HG03521 (cell line): ENCODE measurements around the gene CMIP.
"Not testable (repeated sequence)": the region's sequence is repeated elsewhere in the genome, so short reads cannot be mapped to it uniquely, and the experiment has no call there.

Source experiments
- ATAC-seq: cut with Tn5 transposase; IDR thresholded peaks from one replicate; pipeline ENCODE4 v1.9.1; 2021; ENCODE audit warnings: mild to moderate bottlenecking, moderate library complexity; ENCODE audit not compliant: unreplicated experiment

CMIP gene

DNA sequence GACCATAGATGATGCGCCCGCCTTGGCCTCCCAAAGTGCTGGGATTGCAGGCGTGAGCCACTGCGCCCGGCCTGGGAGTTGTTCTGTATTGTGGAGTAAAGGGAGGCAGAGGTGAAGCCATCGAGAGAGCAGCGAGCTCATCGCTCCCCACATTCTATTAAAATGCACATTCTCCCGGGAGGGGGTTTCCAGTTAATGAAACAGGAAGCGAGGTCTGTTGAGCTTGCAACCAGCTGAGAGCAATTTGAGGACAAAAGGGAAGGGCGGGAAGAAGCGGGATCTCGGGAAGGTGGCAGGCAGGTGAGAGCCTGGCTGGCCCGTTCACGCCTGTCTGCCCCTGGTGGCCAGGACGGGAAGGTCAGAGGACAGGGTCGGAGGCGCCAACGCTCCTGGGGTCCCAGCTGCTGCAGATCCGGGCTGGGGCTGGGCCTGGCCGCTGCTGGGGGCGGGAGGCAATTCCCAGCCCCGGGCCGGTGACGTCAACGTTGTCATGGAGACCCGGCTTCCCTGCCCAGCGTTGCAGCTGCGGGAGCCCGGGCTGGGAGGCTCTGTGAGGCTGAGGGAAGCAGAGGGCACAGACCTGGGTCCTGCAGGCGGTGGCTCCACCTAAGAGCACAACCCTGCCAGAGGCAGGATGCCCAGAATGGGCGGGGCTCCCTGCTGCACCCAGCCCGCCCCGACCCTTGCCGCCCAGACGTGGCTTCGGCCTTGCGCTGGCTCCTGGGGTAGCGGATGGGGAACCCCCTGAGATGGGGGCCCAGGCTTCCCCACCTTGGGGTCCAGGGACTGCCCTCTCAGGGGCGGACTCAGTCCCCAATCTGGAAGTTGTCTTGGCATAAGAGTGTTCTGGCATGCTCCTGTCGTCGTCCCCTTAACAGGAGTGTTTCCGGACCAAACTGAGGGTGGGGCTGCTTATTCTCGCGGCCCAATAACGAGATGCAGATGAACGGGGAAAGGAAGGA lies 285.8 kb downstream of the CMIP start:
- ATAC-seq: peak; percentile 80

DNA sequence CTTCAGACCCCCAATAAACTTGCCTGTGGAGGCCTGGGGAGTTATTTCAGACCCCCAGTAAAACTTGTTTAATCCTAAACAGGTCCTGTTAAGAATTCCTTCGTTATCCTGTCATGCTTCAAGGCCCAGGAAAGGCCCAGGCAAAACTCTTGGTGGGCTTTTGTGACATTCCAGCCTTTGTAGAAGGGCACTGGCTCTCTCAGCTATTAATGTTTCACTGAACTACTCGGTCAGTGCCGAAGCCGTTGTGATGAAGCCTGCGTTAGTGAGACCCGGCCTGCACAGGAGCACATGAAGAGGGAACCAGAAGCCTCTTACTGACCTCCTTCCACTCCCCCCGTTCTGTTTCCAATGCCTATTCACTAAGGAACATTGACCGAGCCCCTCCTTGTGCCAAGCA lies 287.0 kb downstream of the CMIP start:
- ATAC-seq: no peak

DNA sequence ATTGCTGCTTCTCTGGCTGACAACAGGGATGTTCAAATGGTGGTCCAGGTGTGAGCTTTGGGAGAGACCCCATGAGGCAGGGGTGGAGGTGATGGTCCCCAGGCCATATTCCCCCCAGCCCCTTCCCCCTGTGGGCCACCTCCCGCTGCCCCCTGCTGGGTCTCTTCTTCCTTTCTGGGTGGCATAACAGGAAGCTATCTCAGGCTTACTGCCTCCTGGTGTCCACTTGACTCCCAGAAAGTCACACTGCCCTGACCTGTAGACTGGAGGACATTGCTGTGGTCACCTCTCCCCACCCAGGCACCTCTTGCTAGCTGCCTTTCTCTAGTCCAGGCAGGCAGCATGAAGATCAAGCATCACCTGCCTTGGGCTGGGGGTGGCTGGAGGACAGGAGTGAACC lies 288.1 kb downstream of the CMIP start:
- ATAC-seq: no peak

DNA sequence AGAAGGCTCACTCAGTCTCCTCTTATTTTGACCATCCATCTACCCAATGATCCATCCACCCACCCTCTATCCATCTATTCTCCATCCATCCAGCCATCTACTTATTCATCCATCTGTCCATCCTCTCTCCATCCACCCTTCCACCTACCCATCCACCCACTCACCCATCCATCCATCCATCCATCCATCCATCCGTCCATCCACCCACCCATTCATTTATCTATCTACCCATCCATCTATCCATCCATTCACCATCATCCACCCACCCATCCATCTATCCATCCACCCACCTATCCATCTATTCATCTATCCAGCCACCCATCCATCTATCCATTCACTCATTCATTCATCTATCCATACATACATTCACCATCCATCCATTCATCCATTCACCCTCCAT lies 288.7 kb downstream of the CMIP start:
- no peak for ATAC-seq

DNA sequence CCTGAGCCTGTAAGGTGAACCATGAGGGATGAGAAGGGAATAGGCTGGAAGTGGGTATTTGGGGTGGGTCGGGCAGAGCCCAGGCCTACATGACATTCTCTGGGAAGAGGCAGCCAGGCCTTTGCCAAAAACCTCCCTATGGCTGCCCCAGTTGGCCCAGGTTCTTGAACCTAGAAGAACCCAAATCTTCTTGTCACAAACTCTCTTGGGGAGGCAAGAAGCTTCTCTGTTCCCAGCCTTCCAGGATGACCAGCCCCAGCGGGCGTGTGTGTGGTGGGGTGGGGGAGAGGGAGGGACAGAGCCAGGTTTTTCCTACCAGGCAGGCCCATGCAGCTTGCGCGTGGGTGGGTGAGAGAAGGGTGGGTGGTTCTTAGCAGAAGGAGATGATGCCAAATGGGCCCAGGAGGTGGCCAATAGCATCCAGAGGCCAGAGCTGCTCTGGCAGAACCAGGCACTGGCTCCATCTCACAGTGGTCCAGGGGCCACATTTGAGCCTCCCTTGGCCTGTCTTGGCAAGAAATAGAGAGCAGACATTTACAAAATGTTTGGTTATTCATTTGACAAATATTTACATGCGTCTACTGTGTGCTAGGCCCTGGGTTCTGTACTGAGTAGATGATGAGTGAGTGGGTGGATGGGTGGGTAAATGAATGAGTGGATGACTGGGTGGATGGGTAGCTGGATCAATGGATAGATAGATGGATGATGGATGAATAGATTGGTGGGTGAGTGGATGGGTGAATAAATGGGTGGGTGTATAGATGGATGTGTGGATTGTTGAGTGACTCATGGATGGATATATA lies 290.2 kb downstream of the CMIP start:
- no peak for ATAC-seq

DNA sequence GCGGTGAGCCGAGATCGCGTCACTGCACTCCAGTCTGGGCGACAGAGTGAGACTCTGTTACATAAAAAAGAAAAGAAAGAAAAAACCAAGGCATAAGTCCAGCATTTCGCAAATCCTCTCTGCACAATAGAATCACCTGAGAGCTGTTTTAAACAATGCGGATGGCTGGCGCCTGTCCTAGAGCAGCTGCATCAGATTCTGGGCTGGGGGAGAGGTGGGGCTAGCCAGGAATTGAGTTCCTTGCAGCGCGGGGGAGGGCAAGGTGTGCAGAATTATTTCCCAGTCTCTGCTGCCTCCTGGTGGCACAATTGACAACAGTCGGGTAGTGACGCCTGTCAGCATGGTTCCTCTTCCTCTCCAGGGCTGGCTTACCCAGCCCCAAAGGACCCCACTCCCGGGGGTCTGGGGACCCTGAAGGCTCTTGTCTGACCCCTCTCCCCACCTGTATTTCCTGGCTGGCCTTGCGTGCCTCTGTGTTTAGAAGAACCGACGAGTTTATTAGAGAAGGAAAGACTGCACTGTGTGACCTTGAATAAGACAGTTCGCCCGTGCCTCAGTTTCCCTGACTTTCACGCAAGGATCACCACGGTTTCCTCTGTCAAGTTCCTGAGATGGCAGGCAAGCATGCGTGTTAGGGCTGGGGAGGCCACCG lies 293.4 kb downstream of the CMIP start:
- peak; percentile 58 for ATAC-seq

DNA sequence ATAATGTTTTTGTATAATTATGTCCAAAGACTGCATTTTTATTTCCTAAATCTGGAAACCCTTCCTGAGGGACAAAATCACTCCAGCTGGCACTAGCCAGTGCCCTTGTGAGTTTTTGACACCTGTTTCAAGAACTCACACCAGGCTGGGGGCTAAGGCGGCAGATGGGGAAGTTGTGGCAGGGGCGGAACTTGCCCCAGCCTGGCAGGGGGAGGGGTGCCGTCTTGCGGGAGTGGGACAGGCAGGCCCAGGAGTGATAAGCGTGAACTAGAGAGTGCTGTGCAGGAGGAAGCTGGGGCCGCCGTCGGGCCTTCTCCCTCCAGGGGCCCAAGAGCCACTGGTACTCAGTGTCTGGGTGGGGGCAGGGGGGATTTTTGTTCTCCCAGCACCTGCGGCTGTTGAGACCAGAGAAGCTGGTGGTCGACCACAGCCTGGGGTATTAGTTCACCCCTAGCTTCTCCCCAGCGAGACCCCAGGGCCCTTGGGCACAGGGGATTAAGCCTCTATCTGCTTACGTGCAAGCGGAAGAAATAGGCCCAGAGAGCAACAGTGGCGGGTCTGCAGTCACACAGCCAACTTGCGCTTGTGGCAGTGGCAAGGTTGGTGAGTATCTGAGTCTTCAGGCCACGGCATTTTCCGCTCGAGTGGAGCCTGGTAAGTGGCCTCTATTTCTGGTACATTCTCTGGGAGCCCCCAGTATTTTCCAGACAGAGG lies 294.3 kb downstream of the CMIP start:
- no peak for ATAC-seq

DNA sequence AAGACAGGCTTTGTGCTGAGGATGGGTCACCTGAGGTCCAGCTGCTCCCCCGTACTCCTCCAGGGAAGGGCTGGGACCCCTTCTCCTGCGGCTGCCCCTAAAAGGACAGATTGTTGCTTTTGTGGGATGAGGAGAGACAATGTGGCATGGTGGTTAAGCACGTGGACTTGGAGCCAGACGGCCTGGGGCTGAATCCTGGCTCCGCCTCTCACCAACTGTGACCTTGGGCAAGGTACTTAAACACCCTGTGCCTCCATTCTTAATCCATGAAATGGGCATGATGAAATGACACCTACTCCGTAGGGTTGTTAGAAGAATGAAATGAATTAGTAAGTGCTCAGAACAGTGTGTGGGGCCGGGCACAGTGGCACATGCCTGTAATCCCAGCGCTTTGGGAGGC lies 294.9 kb downstream of the CMIP start:
- ATAC-seq: no peak

DNA sequence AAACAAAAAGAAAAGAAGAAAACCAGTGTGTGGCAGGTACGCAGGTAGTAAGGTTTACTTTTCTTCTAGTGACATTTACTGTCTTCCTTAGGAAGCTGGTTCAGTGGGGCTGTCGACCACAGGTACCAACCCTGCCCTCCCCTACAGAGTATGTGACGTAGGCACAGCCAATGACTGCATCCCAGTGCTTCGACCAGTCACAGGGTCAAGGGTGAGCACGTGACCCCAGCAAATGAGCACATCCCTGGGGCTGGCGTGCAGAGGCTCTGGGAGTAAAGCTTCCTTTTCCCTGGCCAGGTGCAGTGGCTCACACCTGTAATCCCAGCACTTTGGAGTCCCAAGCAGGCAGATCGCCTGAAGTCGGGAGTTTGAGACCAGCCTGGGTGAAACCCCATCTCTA lies 295.6 kb downstream of the CMIP start:
- ATAC-seq: peak; percentile 67

DNA sequence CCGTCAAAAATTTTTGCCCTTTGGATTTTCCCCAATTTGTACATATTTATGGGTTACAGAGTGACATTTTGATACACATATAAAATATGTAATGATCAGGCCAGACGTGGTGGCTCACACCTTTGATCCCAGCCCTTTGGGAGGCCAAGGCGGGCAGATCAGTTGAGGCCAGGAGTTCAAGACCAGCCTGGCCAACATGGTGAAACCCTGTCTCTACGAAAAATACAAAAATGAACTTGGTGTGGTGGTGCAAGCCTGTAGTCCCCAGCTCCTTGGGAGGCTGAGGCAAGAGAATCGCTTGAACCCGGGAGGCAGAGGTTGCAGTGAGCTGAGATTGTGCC lies 296.8 kb downstream of the CMIP start:
- not testable (repeated sequence) for ATAC-seq

DNA sequence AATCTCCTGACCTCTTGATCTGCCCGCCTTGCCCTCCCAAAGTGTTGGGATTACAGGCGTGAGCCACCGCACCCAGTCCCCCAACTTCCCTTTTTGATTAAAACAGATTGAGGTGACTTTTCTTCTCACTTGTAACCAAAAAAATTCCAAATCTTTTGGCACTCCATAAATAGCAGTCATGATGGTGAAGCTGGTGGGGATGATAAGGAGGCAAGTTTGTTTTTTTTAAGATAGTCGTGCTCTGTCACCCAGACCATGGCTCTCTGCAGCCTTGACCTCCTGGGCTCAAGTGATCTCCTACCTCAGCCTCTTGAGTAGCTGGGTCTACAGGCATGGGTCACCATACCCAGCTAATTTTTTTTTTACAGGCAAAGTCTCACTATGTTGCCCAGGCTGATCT lies 299.8 kb downstream of the CMIP start:
- no peak for ATAC-seq

DNA sequence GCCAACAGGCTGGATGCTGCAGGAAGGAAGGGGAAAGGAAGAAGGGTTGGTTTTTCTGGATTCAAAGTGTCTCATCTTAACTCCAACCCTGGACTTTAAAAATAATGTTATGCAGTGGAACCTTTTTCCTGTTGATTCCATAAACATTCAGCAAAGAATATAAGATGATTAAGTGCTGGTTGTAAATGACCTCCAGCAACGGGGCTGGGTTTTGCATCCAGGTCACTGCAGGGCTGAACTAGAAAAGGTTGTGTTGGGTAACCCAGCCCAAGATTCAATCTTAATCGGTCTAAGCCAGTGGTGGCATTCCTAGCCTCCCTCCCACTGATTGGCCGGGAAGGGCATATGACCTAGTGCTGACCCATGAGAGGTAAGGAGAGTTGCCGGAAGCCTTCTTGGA lies 300.3 kb downstream of the CMIP start:
- no peak for ATAC-seq

DNA sequence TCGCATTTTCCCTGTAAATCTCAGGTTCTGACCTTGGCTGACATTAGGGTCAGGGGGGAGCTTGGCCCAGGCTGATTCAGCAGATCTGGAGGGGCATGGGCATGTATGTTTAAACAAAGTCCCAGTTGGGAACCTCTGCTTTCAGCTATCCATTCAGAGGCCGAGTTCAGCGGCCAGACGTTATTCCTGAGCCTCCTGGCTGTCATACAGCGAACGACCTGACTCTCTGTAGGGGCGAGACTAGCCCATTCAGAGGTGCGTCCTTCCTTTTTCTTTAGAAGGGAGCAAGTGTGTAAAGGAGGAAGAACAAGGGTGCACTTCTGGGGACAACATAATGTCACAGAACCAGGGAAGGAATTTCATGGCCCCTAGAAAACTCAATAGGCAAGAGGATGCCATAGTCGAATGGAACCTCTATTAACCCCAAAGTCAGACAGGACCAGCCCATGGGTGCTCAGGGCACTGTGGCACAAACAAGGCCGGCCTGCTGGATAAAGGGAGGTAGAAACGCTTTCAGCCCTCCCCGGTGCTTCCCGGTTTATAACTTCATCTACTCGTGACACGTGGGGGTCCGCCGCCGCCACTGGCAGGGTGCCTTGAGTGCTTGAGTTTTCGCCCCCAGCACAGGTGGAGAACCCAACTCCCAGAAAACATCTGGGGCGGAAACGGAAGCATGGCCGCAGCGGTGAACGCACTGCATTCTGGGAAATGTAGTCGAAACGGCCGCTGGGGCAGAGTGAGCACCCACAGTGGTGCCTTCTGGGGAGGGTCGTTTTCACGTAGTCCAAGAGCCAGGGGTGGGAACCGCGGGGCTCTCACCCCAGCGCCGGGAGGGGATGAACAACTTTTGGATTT lies 301.3 kb downstream of the CMIP start:
- ATAC-seq: peak; percentile 69

DNA sequence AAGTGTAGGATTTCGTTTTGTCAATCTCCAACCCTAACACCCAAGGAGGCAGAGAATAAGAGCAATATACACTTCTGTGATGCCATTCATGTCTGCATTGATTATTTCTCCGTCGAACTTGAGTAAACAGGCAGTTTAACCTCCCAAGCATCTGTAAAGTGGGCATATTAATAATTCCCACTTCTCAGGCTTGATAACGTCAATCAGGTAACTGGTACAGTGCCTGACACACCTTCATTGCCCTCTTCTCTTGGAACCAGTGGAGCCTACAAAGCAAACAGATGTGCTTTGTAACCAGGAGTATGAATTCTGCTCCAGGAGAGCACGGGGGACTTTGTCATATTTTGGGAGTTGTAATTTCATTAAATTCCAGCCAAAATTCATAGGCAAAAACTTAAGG lies 302.0 kb downstream of the CMIP start:
- no peak for ATAC-seq

DNA sequence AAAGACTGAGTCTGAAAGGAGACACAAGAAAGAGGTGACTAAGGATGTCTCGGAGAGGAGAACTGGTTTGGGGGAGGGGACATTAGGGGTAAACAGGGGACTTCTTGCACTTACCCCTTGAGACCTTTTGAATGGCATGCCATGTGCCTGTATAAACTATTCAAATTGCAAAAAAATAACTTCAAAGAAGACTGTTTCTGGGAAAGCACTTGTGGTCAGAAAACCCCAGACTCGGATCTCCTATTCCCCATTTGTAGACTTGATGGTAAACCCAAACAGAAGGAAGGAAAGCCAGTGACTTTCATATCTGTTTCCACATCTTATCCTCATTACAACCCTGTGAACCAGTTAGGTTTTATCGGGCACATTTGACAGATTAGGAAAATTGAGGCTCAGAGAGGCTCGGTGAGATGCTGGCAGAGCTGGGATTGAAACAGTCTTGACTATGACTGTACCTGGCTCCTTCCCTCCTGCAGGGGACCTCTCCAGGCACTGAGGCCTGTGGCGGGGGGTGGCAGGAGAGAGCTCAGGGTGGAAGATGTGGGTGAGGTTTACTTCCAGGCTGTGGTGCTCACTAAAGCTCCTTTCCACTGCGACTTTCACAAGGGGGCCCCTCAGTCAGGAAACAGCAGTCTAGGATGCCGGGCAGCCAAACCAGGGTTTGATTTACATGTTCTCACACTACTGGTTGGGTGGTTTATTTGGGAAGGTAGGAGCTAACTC lies 304.0 kb downstream of the CMIP start:
- no peak for ATAC-seq

DNA sequence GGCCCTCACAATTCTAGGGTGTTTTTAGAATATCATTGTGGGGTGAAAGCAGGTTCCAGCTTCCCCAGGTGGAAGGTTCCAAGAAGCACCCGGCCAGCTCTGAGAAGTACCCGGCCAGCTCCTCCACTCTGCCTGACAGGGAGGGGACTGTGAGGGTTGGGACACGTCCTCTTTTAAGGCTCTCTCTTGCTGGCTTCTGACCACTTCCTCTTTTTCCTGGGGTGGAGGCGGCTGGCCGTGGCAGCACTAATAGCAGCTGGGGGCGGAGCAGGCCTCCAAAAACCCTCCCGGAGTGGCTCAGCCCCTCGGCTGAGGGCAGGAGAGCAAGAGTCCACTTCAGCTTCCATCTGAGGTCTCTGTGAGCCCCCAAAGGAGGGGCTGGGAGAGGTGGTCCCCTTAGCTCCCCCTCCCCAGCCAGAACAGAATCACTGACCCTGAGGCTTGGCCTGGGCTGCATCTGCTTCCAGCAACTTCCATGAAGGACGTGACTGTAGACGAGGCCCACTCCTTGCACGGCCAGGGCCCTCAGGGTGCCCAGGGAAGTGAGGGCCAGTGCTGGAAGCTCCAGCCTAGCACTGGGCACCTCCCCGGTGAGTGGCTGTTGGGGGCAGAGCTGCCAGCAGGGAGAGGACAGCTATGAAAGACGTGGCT lies 307.7 kb downstream of the CMIP start:
- peak; percentile 86 for ATAC-seq

DNA sequence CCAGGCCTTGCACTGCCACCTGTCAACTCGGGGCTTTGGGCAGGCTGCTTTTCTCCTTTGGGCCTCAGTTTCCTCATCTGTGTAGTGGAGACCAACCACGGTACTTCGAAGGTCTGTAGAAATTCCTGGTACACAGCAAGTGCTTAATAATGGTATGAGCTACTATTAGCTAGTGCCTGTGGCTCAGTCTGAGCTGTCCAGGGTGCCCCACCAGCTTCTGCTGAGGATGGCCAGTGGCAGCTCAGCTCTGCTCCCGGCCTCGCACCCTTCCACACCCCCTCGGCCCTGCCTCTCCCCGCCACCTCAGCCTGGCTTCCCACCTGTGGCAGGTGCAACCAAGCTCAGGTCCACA lies 308.2 kb downstream of the CMIP start:
- no peak for ATAC-seq

DNA sequence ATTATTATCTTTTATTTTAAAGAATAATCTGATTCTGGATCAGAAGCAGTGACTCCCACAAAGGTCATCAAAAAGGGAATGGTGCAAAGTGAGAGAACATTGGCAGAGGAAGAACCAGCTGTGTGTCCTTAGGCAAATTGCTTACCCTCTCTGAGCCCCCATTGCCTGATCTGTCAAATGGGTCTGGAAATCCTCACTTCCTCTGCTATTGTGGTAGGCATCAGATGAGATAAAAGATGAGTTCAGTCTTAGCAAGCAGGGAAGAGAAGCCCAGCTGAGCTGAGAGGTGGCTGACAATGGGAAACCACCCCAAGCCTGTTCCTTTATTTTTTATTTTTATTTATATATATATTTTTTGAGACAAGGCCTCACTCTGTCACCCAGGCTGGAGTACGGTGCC lies 310.2 kb downstream of the CMIP start:
- ATAC-seq: no peak
